ENCODE data around the gene ZNF319. TPM values are rescaled to one million over a fixed set of nuclear protein-coding genes. Genes with fewer than 3 reads are reported as not detected.

Gene ZNF319
- total and polyA plus RNA-seq, 8 donors: 3.5 to 7.0 (median 4.6) TPM

GRCh38 chr16:57947261-57947660, 53.2 kb downstream of the ZNF319 start:
- 91% methylated on average over 2 of the region's 2 CpGs for WGBS, 2 donors
- FAIRE-seq (no peak), ATAC-seq (no peak), DNase-seq (no peak)
- no peaks in the 10 kb centered on the region for H3K36me3 ChIP-seq
- H3K4me3 ChIP-seq: no peak overlapping the region
- H3K27ac ChIP-seq: no peak overlapping the region
- intact Hi-C loops (cut with DNase I): no loop called here
- H3K4me1 ChIP-seq: no peaks in the 10 kb centered on the region
- no peaks in the 10 kb centered on the region for H3K9me3 ChIP-seq
- H3K27me3 ChIP-seq: no peaks in the 10 kb centered on the region
- TF ChIP-seq, protein P1, sequence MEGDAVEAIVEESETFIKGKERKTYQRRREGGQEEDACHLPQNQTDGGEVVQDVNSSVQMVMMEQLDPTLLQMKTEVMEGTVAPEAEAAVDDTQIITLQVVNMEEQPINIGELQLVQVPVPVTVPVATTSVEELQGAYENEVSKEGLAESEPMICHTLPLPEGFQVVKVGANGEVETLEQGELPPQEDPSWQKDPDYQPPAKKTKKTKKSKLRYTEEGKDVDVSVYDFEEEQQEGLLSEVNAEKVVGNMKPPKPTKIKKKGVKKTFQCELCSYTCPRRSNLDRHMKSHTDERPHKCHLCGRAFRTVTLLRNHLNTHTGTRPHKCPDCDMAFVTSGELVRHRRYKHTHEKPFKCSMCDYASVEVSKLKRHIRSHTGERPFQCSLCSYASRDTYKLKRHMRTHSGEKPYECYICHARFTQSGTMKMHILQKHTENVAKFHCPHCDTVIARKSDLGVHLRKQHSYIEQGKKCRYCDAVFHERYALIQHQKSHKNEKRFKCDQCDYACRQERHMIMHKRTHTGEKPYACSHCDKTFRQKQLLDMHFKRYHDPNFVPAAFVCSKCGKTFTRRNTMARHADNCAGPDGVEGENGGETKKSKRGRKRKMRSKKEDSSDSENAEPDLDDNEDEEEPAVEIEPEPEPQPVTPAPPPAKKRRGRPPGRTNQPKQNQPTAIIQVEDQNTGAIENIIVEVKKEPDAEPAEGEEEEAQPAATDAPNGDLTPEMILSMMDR (IDR thresholded peaks at IDR 0.05): no peak

- no peak for ATAC-seq
- Histone ChIP-seq H3K27ac (no peak overlapping the region), H3K36me3 (no peaks in the 10 kb centered on the region), H3K9me3 (no peaks in the 10 kb centered on the region), H3K4me3 (no peak overlapping the region), H3K4me1 (no peaks in the 10 kb centered on the region), H3K27me3 (no peaks in the 10 kb centered on the region)
- DNase-seq: no peak
- FAIRE-seq: no peak
- TF ChIP-seq, protein P1 (IDR thresholded peaks at IDR 0.05): no peak
- intact Hi-C loops (cut with DNase I): no loop called here
- 79 to 83% methylated on average over 13 of the region's 13 CpGs for WGBS, 2 donors
Observed at GRCh38 chr16:57946181-57946801, 54.2 kb downstream of the ZNF319 start.

GRCh38 chr16:57945740-57946138, 54.7 kb downstream of the ZNF319 start:
- Histone ChIP-seq H3K27ac (no peak overlapping the region), H3K27me3 (no peaks in the 10 kb centered on the region), H3K36me3 (no peaks in the 10 kb centered on the region), H3K9me3 (no peaks in the 10 kb centered on the region), H3K4me1 (no peaks in the 10 kb centered on the region), H3K4me3 (no peak overlapping the region)
- 41 to 47% methylated on average over 7 of the region's 7 CpGs for WGBS, 2 donors
- TF ChIP-seq, protein P1 (IDR thresholded peaks at IDR 0.05): no peak
- intact Hi-C loops (cut with DNase I): no loop called here
- FAIRE-seq: no peak
- no peak for DNase-seq
- no peak for ATAC-seq

DNA sequence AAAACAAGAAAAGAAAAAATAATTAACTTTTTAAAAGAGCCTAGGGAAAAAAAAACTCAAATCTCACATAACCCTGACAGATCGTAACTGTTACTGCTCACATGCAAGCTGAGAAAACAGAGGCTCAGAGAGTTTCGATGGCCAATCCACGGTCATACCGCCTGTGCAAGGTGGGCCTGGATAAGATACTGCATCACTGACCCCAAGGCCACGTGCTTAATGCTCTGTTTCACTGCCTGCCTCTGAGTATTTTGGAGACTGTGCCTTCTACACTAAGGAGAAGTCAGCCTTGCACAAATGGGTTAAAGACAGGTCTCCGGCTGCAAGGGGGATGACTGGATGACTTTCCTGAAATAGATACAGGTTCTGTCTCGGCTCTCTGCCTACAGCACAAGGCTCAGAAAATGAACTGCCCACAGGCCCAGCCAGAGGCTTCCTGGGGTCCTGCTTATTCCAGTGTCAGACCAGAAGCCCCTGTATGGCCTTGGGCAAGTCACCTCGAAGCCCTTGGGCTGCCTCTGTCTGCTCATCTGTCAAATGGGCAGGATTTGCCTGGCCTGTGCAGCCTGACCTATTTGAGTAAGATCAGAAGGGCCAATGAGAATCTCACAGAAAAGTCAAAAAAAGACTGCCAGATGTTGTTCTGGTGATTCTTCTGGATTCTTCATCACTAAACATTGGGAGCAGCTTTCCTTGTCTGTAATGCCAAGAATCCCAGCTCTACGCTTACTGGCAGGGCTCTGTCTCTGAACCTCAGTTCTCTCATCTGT, 55.3 kb downstream of the ZNF319 start:
- Histone ChIP-seq H3K27ac (no peak overlapping the region), H3K27me3 (no peaks in the 10 kb centered on the region), H3K4me1 (no peaks in the 10 kb centered on the region), H3K36me3 (no peaks in the 10 kb centered on the region), H3K4me3 (no peak overlapping the region), H3K9me3 (no peaks in the 10 kb centered on the region)
- 85 to 86% methylated on average over 9 of the region's 9 CpGs for WGBS, 2 donors
- DNase-seq (no peak), FAIRE-seq (no peak), ATAC-seq (no peak)
- TF ChIP-seq, protein P1 (IDR thresholded peaks at IDR 0.05): no peak
- intact Hi-C loops (cut with DNase I): no loop called here

Other genes with a start within 250 kb of the ZNF319 start
- gene KIFC3, start 198.2 kb downstream of the ZNF319 start, total RNA-seq: 10 to 100 TPM; 33.8 to 71.0 (median 60.5) TPM
- gene KIFC3, start 198.2 kb downstream of the ZNF319 start, polyA plus RNA-seq: 100 to 1,000 TPM; 277 to 284 TPM
- under 1 TPM in 3 of 6 donors, not detected in 3; 0.03 to 0.43 (median 0.16) TPM for gene CNGB1, start 29.5 kb downstream of the ZNF319 start, total RNA-seq
- gene CNGB1, start 29.5 kb downstream of the ZNF319 start, polyA plus RNA-seq: under 1 TPM; 0.04 to 0.05 TPM
- gene USB1, start 735 bp upstream of the ZNF319 start, total RNA-seq: 10 to 100 TPM; 13.5 to 23.6 (median 17.7) TPM
- gene USB1, start 735 bp upstream of the ZNF319 start, polyA plus RNA-seq: 10 to 100 TPM; 16.5 to 19.3 TPM
- gene MMP15, start 25.1 kb upstream of the ZNF319 start, total RNA-seq: 10 to 100 TPM; 11.2 to 30.2 (median 17.7) TPM
- 10 to 100 TPM; 22.3 to 24.0 TPM for gene MMP15, start 25.1 kb upstream of the ZNF319 start, polyA plus RNA-seq
- 10 to 100 TPM in 1 of 6 donors, 1 to 10 TPM in 5; 5.7 to 10.6 (median 8.3) TPM for gene CFAP20, start 128.7 kb upstream of the ZNF319 start, total RNA-seq
- gene CFAP20, start 128.7 kb upstream of the ZNF319 start, polyA plus RNA-seq: 10 to 100 TPM in 1 of 2 donors, 1 to 10 TPM in 1; 5.2 to 23.2 TPM
- 10 to 100 TPM; 35.5 to 59.0 (median 40.6) TPM for gene CSNK2A2, start 197.4 kb upstream of the ZNF319 start, total RNA-seq
- gene CSNK2A2, start 197.4 kb upstream of the ZNF319 start, polyA plus RNA-seq: 10 to 100 TPM; 18.3 to 19.3 TPM